Activated CD4-positive, alpha-beta T cell treated with anti-CD3 and anti-CD28 coated beads, Interleukin-2, Interleukin-6, amounts not matched to agents 100 ng/mL and 50 ng/mL, durations not matched to agents 16 hours and 8 hours (primary cell): ENCODE results near the gene XIRP2.
A peak's percentile ranks its signal among the peaks of the same experiment; 100 is the strongest.
"Not testable (repeated sequence)": the region's sequence is repeated elsewhere in the genome, so short reads cannot be mapped to it uniquely, and the experiment has no call there.

ENCODE experiments used
- DNase-seq: peaks from one replicate; pipeline ENCODE4 v3.0.0-alpha.2; 2020

The XIRP2 gene

DNA sequence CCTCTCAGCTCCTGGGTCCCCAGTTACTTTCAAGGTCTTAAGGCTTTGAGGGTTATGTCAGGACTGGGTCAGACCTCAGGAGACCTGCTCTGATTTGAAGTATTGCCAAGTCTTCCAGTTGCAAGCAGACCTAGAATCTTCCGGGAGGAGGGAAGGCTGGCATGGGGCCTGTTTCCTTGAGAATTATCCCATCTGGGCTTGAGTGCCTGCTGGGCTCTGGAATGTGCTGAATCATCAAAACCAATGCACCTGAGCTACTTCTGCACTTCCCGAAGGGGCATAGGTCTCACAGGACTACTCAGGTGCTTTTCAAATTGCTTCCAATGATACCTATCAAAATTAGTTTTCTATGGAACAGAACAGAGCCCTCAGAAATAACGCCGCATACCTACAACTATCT, 327.3 kb downstream of the XIRP2 start:
- DNase-seq, result no peak

DNA sequence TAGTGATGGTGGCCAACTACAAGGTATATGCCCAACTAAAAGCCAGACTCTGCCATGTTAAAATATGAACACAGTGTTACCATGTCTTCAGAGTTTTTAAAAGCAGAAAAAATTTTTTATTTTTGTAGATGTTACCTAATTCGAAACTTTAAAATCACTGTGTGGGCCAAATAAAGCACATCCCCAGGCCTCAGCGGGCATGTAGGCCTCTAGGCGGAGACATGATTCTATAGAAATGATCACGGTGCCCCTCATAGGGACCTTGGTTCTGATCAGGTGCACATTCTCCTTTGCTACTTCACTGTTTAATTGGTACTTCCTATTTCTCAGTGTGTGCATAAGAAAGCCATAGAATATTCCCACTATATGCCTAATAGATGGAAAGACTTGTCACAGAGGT, 349.2 kb downstream of the XIRP2 start:
- no peak for DNase-seq

- DNase-seq, result no peak
Observed at GRCh38 chr2:167240671-167241070, 352.4 kb downstream of the XIRP2 start.

DNA sequence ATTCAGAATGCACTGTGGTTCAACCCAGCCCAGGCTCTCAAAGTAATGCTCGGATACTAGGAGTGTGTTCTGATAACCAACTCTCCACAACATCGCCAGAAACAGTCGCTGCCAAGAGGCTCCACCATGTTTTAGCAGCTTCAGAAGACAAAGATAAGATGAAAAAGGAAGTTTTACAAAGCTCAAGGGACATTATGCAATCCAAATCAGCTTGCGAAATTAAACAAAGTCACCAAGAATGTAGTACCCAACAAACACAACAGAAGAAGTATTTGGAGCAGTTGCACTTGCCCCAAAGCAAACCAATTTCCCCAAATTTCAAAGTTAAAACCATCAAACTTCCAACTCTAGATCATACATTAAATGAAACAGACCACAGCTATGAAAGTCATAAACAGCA, 360.9 kb downstream of the XIRP2 start:
- no peak for DNase-seq

DNA sequence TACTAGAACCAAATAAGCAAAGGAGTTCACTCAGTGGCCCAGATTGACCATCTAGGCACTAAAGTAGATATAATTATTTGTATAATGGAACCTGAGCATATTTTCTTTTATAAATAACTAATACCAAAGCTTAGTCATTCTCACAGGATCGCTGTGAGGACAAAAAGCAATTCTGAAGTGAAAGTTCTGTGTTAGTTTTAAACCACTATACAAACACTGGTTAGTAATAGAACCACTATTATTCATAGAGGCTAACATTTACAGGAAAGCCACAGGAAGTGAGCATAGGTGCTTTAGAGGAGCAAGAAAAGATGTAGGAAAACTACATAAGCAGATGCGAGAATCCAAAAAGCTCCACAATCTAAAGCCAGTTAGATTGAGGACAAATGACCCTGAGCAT, 364.7 kb downstream of the XIRP2 start:
- no peak for DNase-seq

- no peak for DNase-seq
Observed at GRCh38 chr2:167254721-167255120, 366.4 kb downstream of the XIRP2 start.

DNA sequence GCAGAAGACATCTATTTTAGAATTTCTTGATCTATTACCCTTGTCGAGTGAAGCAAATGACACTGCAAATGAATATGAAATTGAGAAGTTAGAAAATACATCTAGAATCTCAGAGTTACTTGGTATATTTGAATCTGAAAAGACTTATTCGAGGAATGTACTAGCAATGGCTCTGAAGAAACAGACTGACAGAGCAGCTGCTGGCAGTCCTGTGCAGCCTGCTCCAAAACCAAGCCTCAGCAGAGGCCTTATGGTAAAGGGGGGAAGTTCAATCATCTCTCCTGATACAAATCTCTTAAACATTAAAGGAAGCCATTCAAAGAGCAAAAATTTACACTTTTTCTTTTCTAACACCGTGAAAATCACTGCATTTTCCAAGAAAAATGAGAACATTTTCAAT, 370.4 kb downstream of the XIRP2 start:
- DNase-seq, result no peak

DNA sequence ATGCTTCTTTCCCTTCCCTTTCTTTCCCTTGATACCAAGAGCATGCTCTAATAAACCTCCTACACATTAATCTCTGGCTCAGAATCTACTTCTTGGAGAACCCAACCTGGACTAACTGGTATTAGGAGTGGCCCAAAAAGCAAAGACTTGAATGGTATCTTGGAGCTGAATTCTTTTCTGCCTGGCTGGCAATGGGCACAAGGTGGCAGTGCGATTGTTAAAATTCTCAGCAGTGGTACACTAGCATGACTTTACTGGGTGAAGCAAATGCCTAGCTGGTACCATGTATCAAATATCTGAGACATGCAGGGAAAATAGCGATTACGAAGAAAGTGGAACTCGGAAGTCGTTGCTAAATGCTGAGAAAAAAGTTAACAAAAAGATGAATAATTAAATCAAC, 376.1 kb downstream of the XIRP2 start:
- peak; percentile 3 for DNase-seq

- DNase-seq, result no peak
Observed at GRCh38 chr2:167265004-167265403, 376.7 kb downstream of the XIRP2 start.

DNA sequence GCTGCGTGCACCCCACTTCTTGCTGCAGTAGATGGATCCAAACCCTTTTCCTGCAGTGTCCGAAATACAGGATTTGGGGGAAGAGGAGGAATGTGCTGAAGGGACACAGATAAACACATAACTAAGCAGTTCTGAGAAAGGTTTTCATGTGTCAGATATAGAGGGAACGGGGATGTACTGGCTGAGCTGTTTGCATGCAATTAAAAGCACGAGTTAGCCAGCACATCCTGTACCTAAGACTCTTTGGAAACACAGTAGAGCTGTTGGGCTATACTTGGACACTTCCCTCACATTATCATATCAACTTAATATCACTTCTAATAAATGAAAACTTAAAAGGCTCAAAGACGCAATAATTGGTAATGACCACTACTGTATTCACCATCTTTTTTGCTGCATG, 377.4 kb downstream of the XIRP2 start:
- DNase-seq, result no peak

DNA sequence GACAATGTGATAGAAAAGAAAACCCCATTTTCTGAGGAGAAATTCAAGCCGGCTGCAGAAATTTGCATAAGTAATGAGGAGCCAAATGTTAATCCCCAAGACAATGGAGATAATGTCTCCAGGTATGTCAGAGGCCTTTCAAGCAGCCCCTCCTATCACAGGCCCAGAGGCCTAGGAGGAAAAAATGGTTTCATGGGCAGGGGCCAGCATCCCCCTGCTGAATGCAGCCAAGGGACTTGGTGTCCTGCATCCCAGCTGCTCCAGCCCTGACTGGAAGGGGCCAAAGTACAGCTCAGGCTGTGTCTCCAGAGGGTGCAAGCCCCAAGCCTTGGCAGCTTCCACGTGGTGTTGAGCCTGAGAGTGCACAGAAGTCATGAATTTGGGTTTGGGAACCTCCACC, 380.0 kb downstream of the XIRP2 start:
- DNase-seq, result not testable (repeated sequence)

GRCh38 chr2:167271932-167272331, 383.7 kb downstream of the XIRP2 start:
- no peak for DNase-seq

GRCh38 chr2:167275046-167275445, 386.8 kb downstream of the XIRP2 start:
- DNase-seq, result no peak

DNA sequence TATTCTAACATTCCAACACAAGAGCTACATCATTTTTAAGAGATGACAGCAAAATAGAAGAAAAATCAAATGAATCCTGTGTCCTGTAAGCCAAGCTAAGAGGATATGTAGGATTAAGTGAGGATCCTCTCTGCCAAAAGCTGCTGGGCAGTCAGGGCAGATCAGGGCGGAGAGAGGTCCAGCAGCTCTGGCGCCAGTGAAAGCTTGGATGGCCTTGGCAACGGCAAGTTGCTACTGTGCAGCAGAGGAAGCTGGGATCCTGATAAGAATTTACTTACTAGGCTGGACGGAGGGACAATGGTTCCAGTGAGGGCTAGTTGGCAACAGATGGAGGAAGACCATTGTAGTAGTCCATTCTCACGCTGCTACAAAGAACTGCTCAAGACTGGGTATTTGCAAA, 391.5 kb downstream of the XIRP2 start:
- no peak for DNase-seq

- DNase-seq, result no peak
Observed at GRCh38 chr2:167287212-167287611, 398.9 kb downstream of the XIRP2 start.

DNA sequence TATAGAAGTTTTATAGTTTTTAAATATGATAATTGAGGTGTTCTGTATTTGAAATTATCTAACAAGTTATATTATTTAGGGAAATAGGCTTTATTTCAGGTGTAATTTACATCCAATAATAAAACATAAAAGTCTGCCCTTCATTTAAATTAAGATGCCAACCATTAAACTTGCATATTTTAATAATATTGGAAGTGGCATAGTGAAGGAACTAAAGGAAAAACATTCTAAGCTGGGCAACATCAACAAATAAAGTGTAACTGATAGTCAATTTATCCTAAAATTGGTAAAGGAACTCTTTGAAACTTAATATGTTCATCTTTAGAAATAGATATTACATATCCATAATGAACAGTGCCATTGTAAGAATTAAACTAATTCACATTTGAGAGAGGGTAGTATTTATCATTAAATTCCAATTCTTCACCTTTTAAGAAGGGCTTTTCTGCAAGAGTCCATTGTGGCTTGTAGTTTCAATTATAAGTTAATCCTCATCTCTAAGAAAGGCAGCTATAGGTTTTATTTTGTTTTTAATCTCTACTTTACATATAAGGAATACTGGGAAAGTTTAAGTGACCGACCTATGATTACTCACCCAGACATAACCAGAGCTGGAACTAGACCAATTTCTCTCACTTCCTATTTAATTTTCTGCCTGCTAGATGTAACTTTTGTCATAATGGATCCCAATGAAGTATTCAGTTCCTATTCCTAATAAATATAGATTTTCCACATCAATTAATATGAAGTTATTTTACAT, 401.6 kb downstream of the XIRP2 start:
- DNase-seq, result no peak

DNA sequence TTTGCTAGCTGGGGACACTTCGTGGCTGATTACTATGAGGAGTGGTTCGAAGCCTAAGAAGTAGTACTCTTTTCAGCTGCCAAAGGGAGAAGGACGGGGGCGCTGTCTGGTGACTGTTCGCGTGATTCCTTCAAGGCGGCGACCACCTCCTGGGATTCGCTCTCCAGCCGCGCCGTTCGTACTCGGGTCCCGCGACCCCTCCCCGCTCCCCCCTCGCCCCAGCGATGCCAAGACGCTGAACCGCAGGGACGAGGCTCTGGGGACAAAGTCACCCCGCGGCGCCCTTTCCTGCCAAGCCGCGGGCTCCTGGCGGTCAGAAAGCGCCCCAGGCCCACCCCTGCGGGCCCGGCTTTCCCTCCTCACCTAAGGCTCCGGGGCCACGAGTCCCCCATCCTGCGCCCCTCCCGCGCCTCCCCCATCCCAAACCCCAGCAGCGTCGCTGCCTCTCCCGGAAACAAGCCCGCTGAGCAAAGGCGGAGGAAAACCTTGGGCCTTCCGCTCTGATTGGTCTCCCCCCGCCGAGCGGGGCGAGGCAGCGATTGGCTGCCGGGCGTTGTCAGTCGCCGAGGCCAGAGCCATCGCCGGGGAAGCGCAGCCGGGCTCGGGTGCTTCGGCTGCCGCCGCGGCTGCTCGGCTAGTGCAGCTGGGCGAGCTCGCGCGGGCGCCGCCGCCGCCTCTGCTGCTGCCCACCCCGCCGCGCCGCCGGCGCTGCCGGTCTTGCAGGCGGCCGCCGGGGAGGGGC, 404.3 kb downstream of the XIRP2 start, which contains the start of gene B3GALT1:
B3GALT1 (plus strand) TSS at position 572 of the 742 bp plus-strand sequence.
- peak; percentile 88 for DNase-seq

DNA sequence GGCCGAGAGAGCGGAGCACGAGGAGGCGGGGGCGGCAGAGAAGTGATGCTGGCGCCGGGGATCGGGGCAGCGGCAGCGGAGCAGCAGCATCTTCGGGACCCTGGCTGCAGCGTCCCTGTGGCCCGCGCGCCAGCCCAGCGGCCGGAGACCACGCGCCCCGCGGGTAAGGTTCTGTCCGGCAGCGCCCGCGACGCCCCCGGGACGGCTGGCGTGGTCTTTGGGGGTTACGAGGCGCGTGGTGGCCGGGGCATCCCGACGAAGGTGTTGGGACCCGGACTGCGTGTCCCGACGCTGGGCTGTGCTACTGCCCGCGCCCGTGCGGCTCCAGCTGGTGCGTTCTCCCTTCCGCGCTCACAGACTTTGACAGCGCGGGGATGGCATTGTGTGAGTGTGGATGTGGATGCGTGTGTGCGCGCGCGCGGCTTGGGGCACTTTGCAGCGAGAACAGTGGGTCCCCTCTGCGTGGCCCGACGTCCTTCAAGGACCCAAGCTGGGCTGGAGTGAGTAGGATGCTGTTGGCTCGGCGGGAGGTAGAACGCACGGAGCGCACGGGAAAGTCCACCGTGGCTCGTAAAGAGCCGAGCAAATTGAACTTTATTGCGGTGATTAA, 405.0 kb downstream of the XIRP2 start:
- DNase-seq, result peak; percentile 6

DNA sequence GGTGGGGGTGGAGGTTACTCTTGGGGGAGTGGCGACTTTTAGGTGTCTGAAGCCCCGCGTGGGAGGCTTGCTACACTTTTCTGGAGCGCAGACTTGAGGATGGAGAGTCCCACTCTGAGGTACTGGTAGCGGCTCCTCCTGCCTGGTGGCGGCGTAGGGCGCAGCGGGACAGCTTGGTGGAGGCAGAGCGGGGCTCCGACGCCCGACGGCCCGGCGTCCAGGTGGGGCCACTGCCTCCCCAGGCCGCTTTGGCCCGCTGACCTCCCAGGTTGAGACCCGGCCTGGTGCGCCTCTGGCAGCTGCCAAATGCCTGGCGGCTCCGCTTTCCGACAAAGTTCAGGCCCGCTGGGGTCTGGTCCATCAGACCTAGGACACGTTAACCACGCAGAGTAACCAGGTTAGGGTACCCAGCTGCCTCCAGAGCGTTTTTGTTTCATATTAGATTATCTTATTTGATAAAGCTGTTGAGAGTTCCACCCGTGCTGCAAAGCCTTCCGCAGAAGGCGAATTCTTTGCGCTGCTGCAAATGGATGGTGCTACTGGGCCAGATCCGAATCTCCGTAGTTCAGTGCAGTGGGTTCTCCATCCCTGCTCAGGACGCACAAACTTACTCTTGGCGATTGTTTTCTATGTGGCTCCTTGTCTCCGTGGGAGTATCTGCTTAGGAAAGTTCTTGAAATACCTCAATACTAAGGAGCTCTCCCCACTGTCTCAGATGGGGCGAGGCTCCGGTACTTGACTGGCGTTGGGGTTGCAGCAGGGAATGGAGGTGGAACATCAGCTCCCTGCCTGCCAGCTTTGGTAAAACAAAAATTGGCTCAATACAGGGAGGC, 405.9 kb downstream of the XIRP2 start:
- DNase-seq, result no peak

GRCh38 chr2:167294776-167295140, 406.5 kb downstream of the XIRP2 start:
- DNase-seq, result peak; percentile 10

GRCh38 chr2:167297292-167297691, 409.0 kb downstream of the XIRP2 start:
- no peak for DNase-seq

- DNase-seq, result no peak
Observed at GRCh38 chr2:167298017-167298416, 409.7 kb downstream of the XIRP2 start.
